ENCODE measurements around the gene ANTXRL.
"Not testable (repeated sequence)": the region's sequence is repeated elsewhere in the genome, so short reads cannot be mapped to it uniquely, and the experiment has no call there.

- TF ChIP-seq CTCF (IDR thresholded peaks at IDR 0.05; ENCODE audit: low read depth, low read length); EZH2phosphoT487 (IDR thresholded peaks at IDR 0.05; ENCODE audit: low read depth): not testable (repeated sequence)
Observed at GRCh38 chr10:46367209-46367608, 80.4 kb downstream of the ANTXRL start.
